Heart right ventricle (tissue), 16 donors: ENCODE data around the gene ANKH. TPM values are rescaled to one million over a fixed set of nuclear protein-coding genes. Genes with fewer than 3 reads are reported as not detected.

Source experiments
- ATAC-seq, 8 donors: fragments of 200-7000 bp; cut with Tn5 transposase; one replicate each; pipeline ENCODE4 v1.9.1; 2020; ENCODE audit warnings: mild to moderate bottlenecking in 8 of 8, moderate library complexity in 8 of 8, moderate number of reproducible peaks in 1 of 8
- DNase-seq, 2 donors: peaks; one replicate each; pipeline ENCODE4 v3.0.0-alpha.2; 2020
- H3K27ac ChIP-seq, 10 donors: fragments of 200-600 bp; sonication (generic) in 2 of 10; one replicate each; pipeline versions ENCODE4 v1.5.0 to v1.8.0; 2020 to 2022; ENCODE audit warnings: mild to moderate bottlenecking in 3 of 10
- H3K27me3 ChIP-seq, 7 donors: fragments of 200-600 bp; one replicate each; pipeline ENCODE4 v1.8.0; 2021 to 2022; ENCODE audit warnings: mild to moderate bottlenecking in 2 of 7
- H3K36me3 ChIP-seq, 9 donors: fragments of 200-600 bp; sonication (generic) in 1 of 9; one replicate each; pipeline versions ENCODE4 v1.5.0 to v1.8.0; 2020 to 2022; ENCODE audit warnings: mild to moderate bottlenecking in 2 of 9
- H3K4me1 ChIP-seq, 9 donors: fragments of 200-600 bp; sonication (generic) in 1 of 9; one replicate each; pipeline versions ENCODE4 v1.5.0 to v1.8.0; 2020 to 2022; ENCODE audit warnings: mild to moderate bottlenecking in 4 of 9
- H3K4me3 ChIP-seq, 10 donors: fragments of 200-600 bp; sonication (generic) in 2 of 10; one replicate each; pipeline versions ENCODE4 v1.5.0 to v1.8.0; 2020 to 2022; ENCODE audit warnings: mild to moderate bottlenecking in 7 of 10, moderate library complexity in 2 of 10
- H3K9me3 ChIP-seq, 11 donors: fragments of 200-600 bp in 10 of 11; sonication (generic) in 2 of 11; one replicate each; pipeline versions ENCODE4 v1.5.0 to v1.8.0; 2013 to 2022; ENCODE audit warnings: mild to moderate bottlenecking in 2 of 11, control low read depth in 1 of 11, moderate library complexity in 1 of 11
- CTCF ChIP-seq, 9 donors: fragments of 200-600 bp; sonication (generic) in 2 of 9; IDR thresholded peaks; one replicate each; pipeline versions ENCODE4 v1.5.0 to v1.8.0; 2021 to 2022; ENCODE audit warnings: antibody characterized with exemption in 9 of 9, mild to moderate bottlenecking in 5 of 9, moderate library complexity in 1 of 9
- WGBS, 2 donors: extraction: QIAGEN DNeasy Blood & Tissue Kit; methylation state at CpG; one replicate each; pipeline ENCODE4 v1.1.7; 2013; ENCODE audit warnings: inconsistent platforms in 1 of 2; 5-methylcytosine and 5-hydroxymethylcytosine counted together
- intact Hi-C, 10 donors: fragments of 100-400 bp; cut with DNase I; formaldehyde crosslinking; loops; one replicate each; pipeline versions ENCODE4 v1.11.1 to v1.14.2; 2022
- polyA plus RNA-seq, 2 donors: library from polyadenylated mRNA; stranded (reverse); fragments of 200-250 nt; gene quantifications; one replicate each; pipeline ENCODE4 v1.2.3, GENCODE V29; 2013
- total RNA-seq, 10 donors: library from RNA; stranded (reverse); fragmentation: NEBNext Ultra II Directional in 3 of 10; extraction: Animal tissue kit (Norgen Biotek cat#: 25700) in 3 of 10; gene quantifications; one replicate each; pipeline versions ENCODE4 v1.2.1 to v1.2.4, GENCODE V29; 2021 to 2023
- donor health status: Arrhythmogenic right ventricular cardiomyopathy.
- donor health status: ischemic (EF 13 %, LVEDD 7.1; RV severe dilation, severe dysfunction).
- donor health status: healthy with polysubstance abuse.
- donor health status: DM: no; HTN: yes; CAD: no.
- donor health status: DM: no; HTN: no; CAD: no.
- donor health status: ischemic (EF 25% LVEDD 6.9; RV normal size, moderate dysfunction).
- donor health status: ischemic (EF 25% LVEDD 5.7; RV mildly dilated, moderate dysfunction).
- donor health status: healthy.
- donor health status: DM: yes; HTN: yes; CAD: no.
- donor health status: Ischemic cardiomyopathy.
- donor health status: ischemic (EF 35%, LVEDD 5.7; RV mildly dilated, moderate dysfunction).
- donor health status: nonischemic (EF 11% LVEDD 7.7; RV severe dilation, severe dysfunction).
- donor health status: DM: yes; HTN: yes; CAD: no.
- donor health status: PGD.
- donor health status: ischemic (EF 29% LVEDD 5.4; RV normal size, mild dysfunction).
- donor health status: nonischemic (EF 23%, LVEDD 6.1; RV moderate dilation, normal function).

Gene ANKH
- total and polyA plus RNA-seq, 12 donors, result 51.0 to 256 (median 192) TPM

- 78 to 86% methylated on average over 15 of the region's 15 CpGs for WGBS, 2 donors
- no peak for DNase-seq
- Histone ChIP-seq H3K9me3 (no peaks in the 10 kb centered on the region), H3K4me1 (peaks cover 6 to 57% (median 21%) of the 10 kb centered on the region in 9 donors), H3K27me3 (no peaks in the 10 kb centered on the region), H3K36me3 (peaks cover 0 to 72% (median 7%) of the 10 kb centered on the region in 9 donors), H3K27ac (peak overlapping the region in 3 of 10 donors; percentile 10 to 36 (median 20)), H3K4me3 (no peak overlapping the region)
- intact Hi-C loops, result loop anchor here in 8 of 10 donors (1.0 to 5.0 kb wide), 6 partner anchors 41 to 284 kb away; partner anchors contain the start of gene ANKH (in 4 of the 8)
- TF ChIP-seq CTCF (IDR thresholded peaks at IDR 0.05), result no peak
- peak in 5 of 8 donors; percentile 9 to 43 (median 18) for ATAC-seq
These were observed 143.1 kb downstream of the ANKH start for GRCh38 chr5:14728459-14728938.

GRCh38 chr5:14727928-14728458 is 143.6 kb downstream of the ANKH start:
- H3K9me3 ChIP-seq, result no peaks in the 10 kb centered on the region
- H3K27me3 ChIP-seq, result no peaks in the 10 kb centered on the region
- no peak for TF ChIP-seq CTCF (IDR thresholded peaks at IDR 0.05)
- H3K36me3 ChIP-seq, result peaks cover 0 to 66% (median 7%) of the 10 kb centered on the region in 9 donors
- peak in 2 of 8 donors; percentile 10 to 13 for ATAC-seq
- peaks cover 6 to 57% (median 21%) of the 10 kb centered on the region in 9 donors for H3K4me1 ChIP-seq
- no peak overlapping the region for H3K4me3 ChIP-seq
- DNase-seq, result no peak
- intact Hi-C loops, result loop anchor here (1.0 to 5.0 kb wide), 10 partner anchors 41 to 285 kb away; partner anchors contain the start of gene ANKH (in 5 of the 10)
- WGBS, 2 donors, result 83 to 85% methylated on average over 7 of the region's 7 CpGs
- H3K27ac ChIP-seq, result peak overlapping the region in 7 of 10 donors; percentile 10 to 64 (median 36)

- Histone ChIP-seq H3K27ac (peak overlapping the region in 5 of 10 donors; percentile 12 to 64 (median 39)), H3K36me3 (peaks cover 0 to 61% (median 7%) of the 10 kb centered on the region in 9 donors), H3K27me3 (no peaks in the 10 kb centered on the region), H3K9me3 (no peaks in the 10 kb centered on the region), H3K4me1 (peaks cover 6 to 57% (median 22%) of the 10 kb centered on the region in 9 donors), H3K4me3 (no peak overlapping the region)
- WGBS, 2 donors, result 2% methylated on average over 7 of the region's 7 CpGs
- DNase-seq (peak; percentile 80 to 84), ATAC-seq (peak; percentile 49 to 86 (median 74))
- intact Hi-C loops, result loop anchor here (1.0 to 5.0 kb wide), 9 partner anchors 40 to 286 kb away; partner anchors contain the start of gene ANKH (in 5 of the 10)
- TF ChIP-seq CTCF (IDR thresholded peaks at IDR 0.05), result peak; percentile 91 to 98 (median 96)
These were observed 144.1 kb downstream of the ANKH start for GRCh38 chr5:14727428-14727865.

- Histone ChIP-seq H3K36me3 (peaks cover 0 to 49% (median 7%) of the 10 kb centered on the region in 9 donors), H3K27me3 (no peaks in the 10 kb centered on the region), H3K27ac (peak overlapping the region in 1 of 10 donors; percentile 1), H3K4me3 (no peak overlapping the region), H3K9me3 (no peaks in the 10 kb centered on the region), H3K4me1 (peaks cover 6 to 57% (median 23%) of the 10 kb centered on the region in 9 donors)
- no peak for TF ChIP-seq CTCF (IDR thresholded peaks at IDR 0.05)
- intact Hi-C loops, result loop anchor here (2.0 to 5.0 kb wide), 7 partner anchors 39 to 286 kb away; partner anchors contain the start of gene ANKH (in 5 of the 10)
- WGBS, 2 donors, result 68 to 77% methylated on average over 14 of the region's 14 CpGs
- ATAC-seq (peak in 6 of 8 donors; percentile 23 to 73 (median 46)), DNase-seq (no peak)
These were observed 145.3 kb downstream of the ANKH start for GRCh38 chr5:14726066-14726838.
